Measurements from ENCODE around the gene NMD3. TPM values are rescaled to one million over a fixed set of nuclear protein-coding genes. Genes with fewer than 3 reads are reported as not detected.

The NMD3 gene
- total and polyA plus RNA-seq, 10 donors: 13.3 to 46.6 (median 33.0) TPM

DNA sequence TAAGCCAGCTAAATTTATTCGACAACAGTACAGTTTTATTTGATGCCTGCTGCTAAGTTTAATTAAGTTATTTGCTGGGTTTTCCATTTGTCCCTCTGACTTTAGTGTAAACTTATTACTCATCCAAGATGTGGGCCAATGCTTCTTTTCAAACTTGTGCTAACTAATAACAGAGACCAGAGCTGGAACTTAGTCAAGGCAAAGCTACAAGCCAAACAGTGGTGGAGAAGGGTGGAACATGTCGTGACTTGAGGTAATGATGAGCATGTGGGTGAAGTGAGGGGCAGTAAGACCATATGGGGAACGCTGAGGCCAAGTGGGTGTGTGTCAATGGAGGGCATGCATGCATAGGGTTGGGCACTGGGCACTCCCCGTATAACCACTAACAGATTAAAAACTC, 63.9 kb downstream of the NMD3 start:
- WGBS, 5 donors: 85 to 100% (median 93%) methylated on average over 4 of the region's 4 CpGs
- TF ChIP-seq CTCF (IDR thresholded peaks at IDR 0.05 in 8 of 11, conservative IDR thresholded peaks at IDR 0.05 in 3 of 11) (no peak), POLR2AphosphoS5 (IDR thresholded peaks at IDR 0.05) (no peak), POLR2A (IDR thresholded peaks at IDR 0.05) (no peak)
- DNase-seq: no peak
- Histone ChIP-seq H3K4me1 (no peaks in the 10 kb centered on the region), H3K27ac (no peak overlapping the region), H3K36me3 (no peaks in the 10 kb centered on the region), H3K27me3 (replicated peaks in 1 of 7) (no peaks in the 10 kb centered on the region), H3K9me3 (peaks cover 0 to 46% (median 32%) of the 10 kb centered on the region in 8 donors), H3K4me3 (no peak overlapping the region)
- intact Hi-C loops (cut with DNase I; ENCODE audit: low total_unique reads): no loop called here

DNA sequence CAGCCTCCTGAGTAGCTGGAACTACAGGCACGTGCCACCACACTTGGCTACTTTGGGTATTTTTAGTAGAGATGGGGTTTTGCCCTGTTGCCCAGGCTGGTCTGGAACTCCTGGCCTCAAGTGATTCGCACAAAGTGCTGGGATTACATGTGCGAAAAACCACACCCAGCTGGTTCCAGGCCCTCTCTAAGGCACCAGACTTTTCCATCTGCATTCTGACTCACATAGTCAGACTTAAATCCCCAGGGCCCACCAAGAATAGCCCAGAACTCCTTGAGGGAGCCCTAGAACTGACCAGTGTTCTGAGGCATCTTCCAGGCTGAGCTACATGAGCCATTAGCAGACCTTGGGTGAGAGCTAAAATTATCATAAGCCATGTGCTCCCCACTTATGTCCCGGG, 68.1 kb downstream of the NMD3 start:
- Histone ChIP-seq H3K27me3 (replicated peaks in 1 of 7) (no peaks in the 10 kb centered on the region), H3K4me1 (no peaks in the 10 kb centered on the region), H3K27ac (no peak overlapping the region), H3K4me3 (no peak overlapping the region), H3K36me3 (no peaks in the 10 kb centered on the region), H3K9me3 (peaks cover 0 to 13% (median 3%) of the 10 kb centered on the region in 8 donors)
- TF ChIP-seq POLR2AphosphoS5 (IDR thresholded peaks at IDR 0.05): no peak
- TF ChIP-seq CTCF (IDR thresholded peaks at IDR 0.05 in 8 of 11, conservative IDR thresholded peaks at IDR 0.05 in 3 of 11): no peak
- no peak for TF ChIP-seq POLR2A (IDR thresholded peaks at IDR 0.05)
- WGBS, 5 donors: 93 to 100% (median 96%) methylated on average over 3 to 4 of the region's 4 CpGs
- intact Hi-C loops (cut with DNase I; ENCODE audit: low total_unique reads): no loop called here
- no peak for DNase-seq

DNA sequence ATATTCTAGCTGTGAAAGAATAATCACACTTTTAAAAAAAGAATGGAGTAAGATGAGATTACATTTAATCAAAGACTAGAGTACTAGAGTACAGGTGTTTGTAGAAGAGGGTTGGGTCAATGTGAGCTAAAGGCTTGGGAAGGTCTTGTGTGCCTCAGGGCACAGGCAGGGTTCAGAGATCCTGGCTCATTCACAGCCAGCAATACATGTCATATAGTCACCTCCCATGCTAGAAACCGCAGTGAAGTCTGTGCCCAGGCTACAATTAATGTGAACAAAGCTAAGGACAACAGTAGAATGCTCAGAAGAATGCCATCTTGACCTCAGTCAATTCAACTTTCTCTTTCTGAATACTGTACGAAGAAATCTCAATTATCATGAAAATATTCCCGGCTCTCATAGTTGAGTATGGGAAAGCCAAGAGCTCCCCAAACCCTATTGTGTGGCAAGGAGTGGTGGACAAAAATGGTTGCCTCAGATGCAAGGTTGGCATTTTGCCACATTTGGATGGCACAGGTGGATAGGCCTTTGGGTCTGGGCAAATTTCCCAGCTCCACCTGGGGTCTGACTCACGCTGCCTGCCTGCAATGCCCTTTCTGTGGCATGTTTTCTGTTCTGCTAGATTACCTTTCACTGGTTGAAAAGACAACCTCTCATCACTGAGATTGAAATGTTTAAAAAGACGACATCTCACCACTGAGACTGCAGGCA, 70.2 kb downstream of the NMD3 start:
- Histone ChIP-seq H3K36me3 (no peaks in the 10 kb centered on the region), H3K4me3 (no peak overlapping the region), H3K4me1 (no peaks in the 10 kb centered on the region), H3K9me3 (peaks cover 0 to 11% (median 4%) of the 10 kb centered on the region in 8 donors), H3K27ac (no peak overlapping the region), H3K27me3 (replicated peaks in 1 of 7) (no peaks in the 10 kb centered on the region)
- intact Hi-C loops (cut with DNase I; ENCODE audit: low total_unique reads): no loop called here
- TF ChIP-seq CTCF (IDR thresholded peaks at IDR 0.05 in 8 of 11, conservative IDR thresholded peaks at IDR 0.05 in 3 of 11) (no peak), POLR2AphosphoS5 (IDR thresholded peaks at IDR 0.05) (no peak), POLR2A (IDR thresholded peaks at IDR 0.05) (no peak)
- WGBS, 5 donors: 85 to 97% (median 88%) methylated on average over 5 of the region's 5 CpGs
- DNase-seq: no peak

GRCh38 chr3:161293381-161293780, 72.3 kb downstream of the NMD3 start:
- Histone ChIP-seq H3K9me3 (peaks cover 0 to 24% (median 21%) of the 10 kb centered on the region in 8 donors), H3K27me3 (replicated peaks in 1 of 7) (no peaks in the 10 kb centered on the region), H3K27ac (no peak overlapping the region), H3K36me3 (peaks cover 0 to 4% (median 0%) of the 10 kb centered on the region in 6 donors), H3K4me3 (no peak overlapping the region), H3K4me1 (no peaks in the 10 kb centered on the region)
- WGBS, 5 donors: 73 to 90% (median 82%) methylated on average over 2 of the region's 2 CpGs
- TF ChIP-seq CTCF (IDR thresholded peaks at IDR 0.05 in 8 of 11, conservative IDR thresholded peaks at IDR 0.05 in 3 of 11) (no peak), POLR2AphosphoS5 (IDR thresholded peaks at IDR 0.05) (no peak), POLR2A (IDR thresholded peaks at IDR 0.05) (no peak)
- intact Hi-C loops (cut with DNase I; ENCODE audit: low total_unique reads): no loop called here
- no peak for DNase-seq
